DND-41 (cell line): ENCODE measurements around the gene NEURL1B.

Experiments used
- ATAC-seq: fragments of 200-7000 bp; cut with Tn5 transposase; 3 replicates; pipeline ENCODE4 v1.9.1; 2021; ENCODE audit warnings: low read depth; ENCODE audit not compliant: insufficient read depth
- DNase-seq: peaks from one replicate; pipeline ENCODE4 v3.0.0-alpha.2; 2020
- H2AFZ ChIP-seq: 2 replicates; pipeline ENCODE4 v1.6.0; 2012; ENCODE audit warnings: low read depth, low read length
- H3K27ac ChIP-seq: 2 replicates; pipeline ENCODE4 v1.5.1; 2012; ENCODE audit warnings: low read length, inconsistent platforms
- H3K27me3 ChIP-seq: fragments of 200-600 bp; sonication (generic); 2 replicates; pipeline ENCODE4 v1.6.0; 2012; ENCODE audit warnings: low read length, mild to moderate bottlenecking, inconsistent platforms; ENCODE audit not compliant: insufficient read depth, poor library complexity
- H3K36me3 ChIP-seq: 2 replicates; pipeline ENCODE4 v1.5.1; 2012; ENCODE audit warnings: low read length, inconsistent platforms; ENCODE audit not compliant: insufficient read depth
- H3K4me1 ChIP-seq: 2 replicates; pipeline ENCODE4 v1.5.1; 2012; ENCODE audit warnings: mild to moderate bottlenecking, low read length; ENCODE audit not compliant: insufficient read depth
- H3K4me2 ChIP-seq: 2 replicates; pipeline ENCODE4 v1.6.0; 2012; ENCODE audit warnings: mild to moderate bottlenecking, moderate library complexity, low read length, inconsistent platforms; ENCODE audit not compliant: insufficient read depth
- H3K4me3 ChIP-seq, 2 experiments: fragments of 200-600 bp in 1 of 2; shearing (Covaris generic) in 1 of 2; 2 replicates each; pipeline ENCODE4 v1.5.1; 2012 to 2016; ENCODE audit warnings: inconsistent platforms in 2 of 2, low read length in 2 of 2, mild to moderate bottlenecking in 2 of 2, low read depth in 1 of 2, moderate library complexity in 1 of 2
- H3K79me2 ChIP-seq: 2 replicates; pipeline ENCODE4 v1.6.0; 2012; ENCODE audit warnings: low read length, inconsistent platforms; ENCODE audit not compliant: insufficient read depth
- H3K9ac ChIP-seq: 2 replicates; pipeline ENCODE4 v1.6.0; 2012; ENCODE audit warnings: low read depth, mild to moderate bottlenecking, inconsistent platforms, low read length, moderate library complexity
- H3K9me3 ChIP-seq: 2 replicates; pipeline ENCODE4 v1.5.1; 2012; ENCODE audit warnings: low read length, moderate library complexity, mild to moderate bottlenecking, inconsistent platforms; ENCODE audit not compliant: insufficient read depth, severe bottlenecking
- H4K20me1 ChIP-seq: 2 replicates; pipeline ENCODE4 v1.6.0; 2012; ENCODE audit warnings: low read length; ENCODE audit not compliant: insufficient read depth
- EZH2 ChIP-seq: IDR thresholded peaks from 3 replicates; pipeline ENCODE4 v1.6.1; 2012; ENCODE audit warnings: borderline replicate concordance, low read depth, mild to moderate bottlenecking, moderate library complexity, low read length, inconsistent platforms; ENCODE audit not compliant: severe bottlenecking
- TF ChIP-seq, protein P1 (sequence below): IDR thresholded peaks from 2 replicates; pipeline ENCODE4 v1.5.1; 2012; ENCODE audit warnings: borderline replicate concordance, low read length, moderate library complexity, mild to moderate bottlenecking; ENCODE audit not compliant: poor library complexity, severe bottlenecking; ENCODE audit errors: extremely low read depth

Gene NEURL1B

DNA sequence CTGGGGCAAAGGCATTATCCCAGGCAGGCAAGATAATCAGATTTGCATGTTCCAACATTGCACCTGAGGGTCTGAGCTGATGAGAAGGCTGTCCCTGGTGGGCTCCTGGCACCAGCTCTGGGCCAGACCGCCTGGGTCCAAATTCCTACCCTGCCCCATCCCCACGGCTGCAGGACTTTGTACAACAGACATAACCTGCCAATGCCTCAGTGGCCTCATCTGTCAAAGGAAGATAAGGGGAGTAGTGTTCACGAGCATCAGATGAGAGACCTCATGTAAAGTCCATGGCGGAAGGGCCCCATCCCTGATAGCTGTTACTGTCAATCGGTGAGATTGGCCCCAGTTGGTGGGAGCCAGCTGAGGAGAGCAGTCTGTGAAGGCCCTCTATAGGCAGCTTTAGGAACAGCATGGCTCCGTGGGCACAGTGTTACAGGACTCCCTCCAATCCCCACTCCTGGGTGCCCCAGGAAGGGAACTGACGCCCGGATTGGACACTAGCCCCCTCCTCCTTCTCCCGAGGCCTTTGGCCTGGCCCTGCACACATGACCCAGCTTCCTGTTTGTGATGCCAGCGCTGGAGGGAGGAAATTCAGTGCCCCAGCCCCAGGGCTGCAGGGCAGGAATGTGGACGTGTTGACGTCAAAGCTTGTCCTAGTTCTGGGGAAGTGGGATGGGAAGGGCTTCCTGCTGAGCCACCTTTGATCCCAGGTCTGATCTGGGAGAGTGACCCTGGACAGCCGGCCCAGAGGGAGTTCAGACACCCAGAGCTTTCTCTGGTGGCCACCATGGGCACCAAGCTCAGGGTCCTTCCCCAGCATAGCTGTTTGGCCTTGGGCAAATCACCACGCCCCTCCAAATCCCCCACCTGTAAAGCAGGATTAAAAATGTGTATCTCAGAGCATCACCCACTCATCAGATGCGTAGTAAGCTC is 73.7 kb downstream of the NEURL1B start:
- Histone ChIP-seq H4K20me1 (no peaks in the 10 kb centered on the region), H2AFZ (no peak overlapping the region), H3K36me3 (no peaks in the 10 kb centered on the region), H3K4me2 (no peak overlapping the region), H3K79me2 (no peaks in the 10 kb centered on the region), H3K9me3 (no peaks in the 10 kb centered on the region), H3K27ac (no peak overlapping the region), H3K4me1 (peaks cover 3% of the 10 kb centered on the region; the same call in 1 of the 2 replicates), H3K27me3 (no peaks in the 10 kb centered on the region), H3K9ac (no peak overlapping the region), H3K4me3 (no peak overlapping the region)
- DNase-seq (peak; percentile 67), ATAC-seq (peak; percentile 82)
- TF ChIP-seq, protein P1, sequence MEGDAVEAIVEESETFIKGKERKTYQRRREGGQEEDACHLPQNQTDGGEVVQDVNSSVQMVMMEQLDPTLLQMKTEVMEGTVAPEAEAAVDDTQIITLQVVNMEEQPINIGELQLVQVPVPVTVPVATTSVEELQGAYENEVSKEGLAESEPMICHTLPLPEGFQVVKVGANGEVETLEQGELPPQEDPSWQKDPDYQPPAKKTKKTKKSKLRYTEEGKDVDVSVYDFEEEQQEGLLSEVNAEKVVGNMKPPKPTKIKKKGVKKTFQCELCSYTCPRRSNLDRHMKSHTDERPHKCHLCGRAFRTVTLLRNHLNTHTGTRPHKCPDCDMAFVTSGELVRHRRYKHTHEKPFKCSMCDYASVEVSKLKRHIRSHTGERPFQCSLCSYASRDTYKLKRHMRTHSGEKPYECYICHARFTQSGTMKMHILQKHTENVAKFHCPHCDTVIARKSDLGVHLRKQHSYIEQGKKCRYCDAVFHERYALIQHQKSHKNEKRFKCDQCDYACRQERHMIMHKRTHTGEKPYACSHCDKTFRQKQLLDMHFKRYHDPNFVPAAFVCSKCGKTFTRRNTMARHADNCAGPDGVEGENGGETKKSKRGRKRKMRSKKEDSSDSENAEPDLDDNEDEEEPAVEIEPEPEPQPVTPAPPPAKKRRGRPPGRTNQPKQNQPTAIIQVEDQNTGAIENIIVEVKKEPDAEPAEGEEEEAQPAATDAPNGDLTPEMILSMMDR: peak; percentile 83
- TF ChIP-seq EZH2: no peak

DNA sequence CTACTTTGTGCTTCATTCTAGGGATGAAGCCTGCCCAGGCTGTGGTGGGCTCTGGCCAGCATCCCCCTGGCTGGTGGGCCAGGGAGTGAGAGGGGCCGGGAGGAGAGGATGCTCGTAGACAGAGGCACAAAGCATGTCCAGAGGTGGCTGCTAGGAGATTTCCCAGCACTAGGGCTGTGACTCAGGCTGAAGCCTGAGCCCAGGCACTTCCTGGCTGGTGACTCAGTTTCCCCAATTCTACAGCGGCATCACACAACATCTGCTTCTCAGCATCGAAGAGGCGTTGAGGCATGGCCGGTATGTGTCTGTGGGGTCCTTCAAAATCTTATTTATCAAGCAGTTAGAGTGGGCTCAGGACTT is 74.3 kb downstream of the NEURL1B start:
- H3K4me1 ChIP-seq: peaks cover 3% of the 10 kb centered on the region; the same call in 1 of the 2 replicates
- no peak overlapping the region for H3K9ac ChIP-seq
- H4K20me1 ChIP-seq: no peaks in the 10 kb centered on the region
- DNase-seq: no peak
- no peaks in the 10 kb centered on the region for H3K79me2 ChIP-seq
- no peaks in the 10 kb centered on the region for H3K36me3 ChIP-seq
- ATAC-seq: no peak
- H3K27me3 ChIP-seq: no peaks in the 10 kb centered on the region
- H3K4me3 ChIP-seq: no peak overlapping the region
- no peak overlapping the region for H2AFZ ChIP-seq
- no peak overlapping the region for H3K4me2 ChIP-seq
- TF ChIP-seq EZH2: no peak
- TF ChIP-seq, protein P1: no peak
- H3K9me3 ChIP-seq: no peaks in the 10 kb centered on the region
- no peak overlapping the region for H3K27ac ChIP-seq

DNA sequence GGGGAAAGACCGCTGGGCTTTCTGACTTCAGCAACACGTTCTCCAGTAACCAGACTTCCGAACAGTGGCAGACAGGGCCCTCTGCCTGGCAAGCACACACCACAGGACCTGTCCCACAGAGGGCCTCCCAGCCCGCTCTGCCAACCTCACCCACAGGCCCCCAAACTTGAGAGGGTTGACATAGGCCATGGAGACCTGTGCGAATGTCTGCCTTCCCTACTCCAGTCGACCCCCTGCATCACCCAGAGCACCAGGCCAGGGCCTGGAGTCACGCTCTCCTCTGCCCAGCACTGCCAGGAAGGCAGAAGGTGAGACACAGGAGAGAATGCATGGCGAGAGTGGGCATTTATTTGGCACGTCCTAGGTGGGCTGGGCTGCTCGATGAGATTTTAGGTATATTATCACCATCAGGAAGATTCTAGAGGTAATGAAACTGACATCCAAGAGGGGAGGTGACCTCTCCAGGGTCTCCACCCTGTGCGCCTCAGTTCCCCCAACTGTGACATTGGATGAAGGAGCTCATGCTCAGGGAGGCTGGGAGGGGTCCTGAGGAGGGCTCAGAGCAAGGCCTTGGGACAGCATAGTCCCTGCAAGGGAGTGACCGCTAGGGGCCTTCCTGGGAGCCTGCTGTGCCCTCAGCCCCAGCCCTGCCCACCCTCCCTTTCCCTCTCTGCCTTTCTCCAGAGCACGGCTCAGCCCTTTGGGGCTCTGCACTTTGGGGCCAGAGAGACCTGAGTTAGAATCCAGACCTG is 75.0 kb downstream of the NEURL1B start:
- ATAC-seq: no peak
- no peaks in the 10 kb centered on the region for H3K9me3 ChIP-seq
- no peak overlapping the region for H3K4me2 ChIP-seq
- H2AFZ ChIP-seq: no peak overlapping the region
- no peak for TF ChIP-seq EZH2
- TF ChIP-seq, protein P1: no peak
- H3K4me1 ChIP-seq: peaks cover 3% of the 10 kb centered on the region; the same call in 1 of the 2 replicates
- H4K20me1 ChIP-seq: no peaks in the 10 kb centered on the region
- no peak overlapping the region for H3K4me3 ChIP-seq
- no peak overlapping the region for H3K27ac ChIP-seq
- no peaks in the 10 kb centered on the region for H3K36me3 ChIP-seq
- no peaks in the 10 kb centered on the region for H3K27me3 ChIP-seq
- no peak overlapping the region for H3K9ac ChIP-seq
- no peak for DNase-seq
- no peaks in the 10 kb centered on the region for H3K79me2 ChIP-seq
